Vagina (tissue), 2 donors: ENCODE results near the gene SUSD3.
A peak's percentile ranks its signal among the peaks of the same experiment; 100 is the strongest.

Experiments
- CTCF ChIP-seq, 3 experiments: fragments of 450-650 bp in 2 of 3; fragments of 200-600 bp in 1 of 3; sonication (generic) in 1 of 3; IDR thresholded peaks; one replicate each; pipeline ENCODE4 v1.5.1; 2017 to 2019; ENCODE audit warnings: antibody characterized with exemption in 3 of 3, mild to moderate bottlenecking in 2 of 3, moderate library complexity in 2 of 3
- POLR2AphosphoS5 ChIP-seq, 2 donors: sonication (generic); formaldehyde crosslinking; IDR thresholded peaks; one replicate each; pipeline ENCODE4 v1.9.0; 2017; ENCODE audit warnings: antibody characterized with exemption in 2 of 2, mild to moderate bottlenecking in 2 of 2, low read depth in 1 of 2; ENCODE audit not compliant: insufficient read depth in 1 of 2

GRCh38 chr9:93129691-93130500 is 71.4 kb downstream of the SUSD3 start:
- TF ChIP-seq CTCF (IDR thresholded peaks at IDR 0.05) (no peak), POLR2AphosphoS5 (IDR thresholded peaks at IDR 0.05; ENCODE audit: insufficient read depth in 1 of 2, low read depth in 1 of 2) (peak in 1 of 2 donors; percentile 28)
